ENCODE measurements around the gene PILRA. TPM values are rescaled to one million over a fixed set of nuclear protein-coding genes. Genes with fewer than 3 reads are reported as not detected.

PILRA gene
- total and polyA plus RNA-seq, 2 experiments from 2014 or later: 0.38 to 5.3 TPM

- ATAC-seq (no peak), DNase-seq (ENCODE audit: low spot score) (no peak)
- Histone ChIP-seq H3K4me3 (no peak overlapping the region), H3K79me2 (replicated peaks; ENCODE audit: insufficient read depth) (no peaks in the 10 kb centered on the region), H3K27me3 (ENCODE audit: insufficient read depth) (no peaks in the 10 kb centered on the region), H3K36me3 (ENCODE audit: insufficient read depth) (peaks cover 22% of the 10 kb centered on the region; the same call in 1 of the 2 replicates), H3K4me2 (no peak overlapping the region), H4K20me1 (replicated peaks; ENCODE audit: insufficient read depth) (peaks cover 2% of the 10 kb centered on the region; the same call in 1 of the 2 replicates), H3K9me2 (ENCODE audit: insufficient read depth) (no peaks in the 10 kb centered on the region), H3F3A (replicated peaks; ENCODE audit: low read depth) (no peaks in the 10 kb centered on the region), H3K27ac (ENCODE audit: low read depth) (no peak overlapping the region), H2AFZ (no peak overlapping the region), H3K4me1 (ENCODE audit: insufficient read depth) (no peaks in the 10 kb centered on the region)
- Mint-ChIP-seq H3K4me3 (no peak overlapping the region), H3K27ac (no peak overlapping the region), H3K9me3 (no peaks in the 10 kb centered on the region), H3K4me1 (no peaks in the 10 kb centered on the region; the same call in 2 of the 3 replicates), H3K27me3 (ENCODE audit: insufficient read depth, low read depth, poor library complexity) (peaks cover 12% of the 10 kb centered on the region), H3K36me3 (ENCODE audit: low read depth) (peaks cover 66% of the 10 kb centered on the region)
- TF ChIP-seq ZNF114 (CRISPR knock-in tag; IDR thresholded peaks at IDR 0.05) (no peak), EZH2 (IDR thresholded peaks at IDR 0.05; ENCODE audit: low read depth, unreplicated experiment) (no peak), ZNF462 (CRISPR knock-in tag; IDR thresholded peaks at IDR 0.05) (no peak), NANOG (IDR thresholded peaks at IDR 0.05; ENCODE audit: borderline replicate concordance) (no peak), STAT1 (IDR thresholded peaks at IDR 0.05; ENCODE audit: unreplicated experiment) (no peak), ZNF331 (CRISPR knock-in tag; IDR thresholded peaks at IDR 0.05; ENCODE audit: low read depth) (no peak), EZH2phosphoT487 (IDR thresholded peaks at IDR 0.05; ENCODE audit: unreplicated experiment) (no peak), CTCF (conservative IDR thresholded peaks at IDR 0.05; ENCODE audit: low read depth in 2 of 2) (no peak)
- TF ChIP-seq, protein P1, sequence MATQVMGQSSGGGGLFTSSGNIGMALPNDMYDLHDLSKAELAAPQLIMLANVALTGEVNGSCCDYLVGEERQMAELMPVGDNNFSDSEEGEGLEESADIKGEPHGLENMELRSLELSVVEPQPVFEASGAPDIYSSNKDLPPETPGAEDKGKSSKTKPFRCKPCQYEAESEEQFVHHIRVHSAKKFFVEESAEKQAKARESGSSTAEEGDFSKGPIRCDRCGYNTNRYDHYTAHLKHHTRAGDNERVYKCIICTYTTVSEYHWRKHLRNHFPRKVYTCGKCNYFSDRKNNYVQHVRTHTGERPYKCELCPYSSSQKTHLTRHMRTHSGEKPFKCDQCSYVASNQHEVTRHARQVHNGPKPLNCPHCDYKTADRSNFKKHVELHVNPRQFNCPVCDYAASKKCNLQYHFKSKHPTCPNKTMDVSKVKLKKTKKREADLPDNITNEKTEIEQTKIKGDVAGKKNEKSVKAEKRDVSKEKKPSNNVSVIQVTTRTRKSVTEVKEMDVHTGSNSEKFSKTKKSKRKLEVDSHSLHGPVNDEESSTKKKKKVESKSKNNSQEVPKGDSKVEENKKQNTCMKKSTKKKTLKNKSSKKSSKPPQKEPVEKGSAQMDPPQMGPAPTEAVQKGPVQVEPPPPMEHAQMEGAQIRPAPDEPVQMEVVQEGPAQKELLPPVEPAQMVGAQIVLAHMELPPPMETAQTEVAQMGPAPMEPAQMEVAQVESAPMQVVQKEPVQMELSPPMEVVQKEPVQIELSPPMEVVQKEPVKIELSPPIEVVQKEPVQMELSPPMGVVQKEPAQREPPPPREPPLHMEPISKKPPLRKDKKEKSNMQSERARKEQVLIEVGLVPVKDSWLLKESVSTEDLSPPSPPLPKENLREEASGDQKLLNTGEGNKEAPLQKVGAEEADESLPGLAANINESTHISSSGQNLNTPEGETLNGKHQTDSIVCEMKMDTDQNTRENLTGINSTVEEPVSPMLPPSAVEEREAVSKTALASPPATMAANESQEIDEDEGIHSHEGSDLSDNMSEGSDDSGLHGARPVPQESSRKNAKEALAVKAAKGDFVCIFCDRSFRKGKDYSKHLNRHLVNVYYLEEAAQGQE (IDR thresholded peaks at IDR 0.05; ENCODE audit: unreplicated experiment): no peak
These were observed 19.5 kb upstream of the PILRA start for GRCh38 chr7:100353685-100354330.
